ENCODE measurements around the gene IGF2. TPM values are rescaled to one million over a fixed set of nuclear protein-coding genes. Genes with fewer than 3 reads are reported as not detected.

IGF2 gene
- total RNA-seq, 1 experiment from 2014 or later: not detected

DNA sequence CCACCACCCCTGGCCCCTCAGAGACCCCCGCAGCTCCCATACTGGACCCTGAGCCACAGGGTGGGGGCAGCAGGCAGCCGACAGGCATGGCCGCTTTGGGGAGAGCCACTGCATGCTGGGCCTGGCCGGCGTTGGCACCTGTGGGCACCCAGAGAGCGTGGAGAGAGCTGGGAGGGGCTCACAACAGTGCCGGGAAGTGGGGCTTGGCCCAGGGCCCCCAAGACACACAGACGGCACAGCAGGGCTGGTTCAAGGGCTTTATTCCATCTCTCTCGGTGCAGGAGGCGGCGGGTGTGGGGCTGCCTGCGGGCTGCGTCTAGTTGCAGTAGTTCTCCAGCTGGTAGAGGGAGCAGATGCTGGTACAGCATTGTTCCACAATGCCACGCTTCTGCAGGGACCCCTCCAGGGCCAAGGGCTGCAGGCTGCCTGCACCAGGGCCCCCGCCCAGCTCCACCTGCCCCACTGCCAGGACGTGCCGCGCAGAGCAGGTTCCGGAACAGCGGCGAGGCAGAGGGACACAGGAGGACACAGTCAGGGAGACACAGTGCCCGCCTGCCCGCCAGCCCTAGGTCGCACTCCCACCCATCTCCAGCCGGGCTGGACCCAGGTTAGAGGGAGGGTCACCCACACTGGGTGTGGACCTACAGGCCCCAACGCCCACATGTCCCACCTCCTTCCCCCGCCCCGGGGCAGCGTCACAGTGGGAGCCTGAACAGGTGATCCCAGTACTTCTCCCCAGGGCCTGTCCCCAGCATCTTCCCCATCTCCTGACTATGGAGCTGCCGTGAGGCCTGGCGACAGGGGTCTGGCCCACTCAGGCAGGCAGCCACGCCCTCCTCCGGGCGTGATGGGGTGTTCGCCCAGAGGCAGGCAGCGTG is 20.6 kb upstream of the IGF2 start:
- H3K36me3 ChIP-seq: no peaks in the 10 kb centered on the region
- no peaks in the 10 kb centered on the region for H3K9me3 ChIP-seq
- no peak for DNase-seq
- H3K4me3 ChIP-seq: no peak overlapping the region
- no peaks in the 10 kb centered on the region; the same call in 1 of the 2 replicates for H3K27me3 ChIP-seq

DNA sequence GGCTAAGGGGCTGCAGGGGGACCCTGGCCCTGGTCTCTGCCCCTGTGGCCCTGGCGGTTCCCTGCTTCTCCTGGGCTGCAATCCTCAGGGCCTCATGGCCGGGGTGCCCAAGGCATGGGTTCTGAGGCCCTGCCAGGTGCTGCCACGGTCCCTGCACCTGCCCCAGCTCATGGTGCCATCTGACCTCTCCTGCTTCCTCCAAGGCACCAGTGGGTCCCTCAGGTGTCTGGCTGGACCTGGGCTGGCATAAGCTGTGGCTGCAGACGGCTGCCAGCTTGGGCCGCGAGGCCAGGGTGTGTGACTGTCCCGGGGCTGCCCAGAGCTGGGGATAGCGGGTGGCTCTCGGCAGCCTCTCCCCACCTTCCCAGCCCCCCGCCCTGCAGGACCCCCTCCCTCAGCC is 19.8 kb upstream of the IGF2 start:
- DNase-seq: no peak
- Histone ChIP-seq H3K27me3 (no peaks in the 10 kb centered on the region; the same call in 1 of the 2 replicates), H3K4me3 (no peak overlapping the region), H3K36me3 (no peaks in the 10 kb centered on the region), H3K9me3 (no peaks in the 10 kb centered on the region)

DNA sequence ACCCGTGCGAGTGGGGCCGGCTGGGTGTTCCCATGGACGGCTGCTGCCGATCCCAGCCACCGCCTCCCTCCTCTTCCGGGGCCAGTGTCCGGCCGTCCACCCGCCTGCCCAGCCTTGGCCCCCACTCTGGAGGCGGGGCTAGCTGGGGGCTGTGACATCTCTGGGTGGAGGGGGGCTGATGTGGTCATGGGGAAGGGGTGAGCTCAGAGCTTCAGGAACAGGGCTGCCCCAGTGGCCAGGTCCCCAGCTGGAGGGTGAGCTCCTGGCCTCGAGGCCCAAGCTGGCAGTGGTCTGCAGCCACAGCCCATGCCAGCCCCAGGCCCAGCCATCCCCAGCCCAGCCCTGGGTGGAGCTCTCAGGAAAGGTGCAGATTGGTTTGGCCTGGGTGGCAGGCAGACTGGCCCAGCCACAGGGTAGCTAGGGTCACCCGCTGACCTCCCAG is 19.1 kb upstream of the IGF2 start:
- Histone ChIP-seq H3K9me3 (no peaks in the 10 kb centered on the region), H3K4me3 (no peak overlapping the region), H3K27me3 (no peaks in the 10 kb centered on the region; the same call in 1 of the 2 replicates), H3K36me3 (no peaks in the 10 kb centered on the region)
- no peak for DNase-seq

DNA sequence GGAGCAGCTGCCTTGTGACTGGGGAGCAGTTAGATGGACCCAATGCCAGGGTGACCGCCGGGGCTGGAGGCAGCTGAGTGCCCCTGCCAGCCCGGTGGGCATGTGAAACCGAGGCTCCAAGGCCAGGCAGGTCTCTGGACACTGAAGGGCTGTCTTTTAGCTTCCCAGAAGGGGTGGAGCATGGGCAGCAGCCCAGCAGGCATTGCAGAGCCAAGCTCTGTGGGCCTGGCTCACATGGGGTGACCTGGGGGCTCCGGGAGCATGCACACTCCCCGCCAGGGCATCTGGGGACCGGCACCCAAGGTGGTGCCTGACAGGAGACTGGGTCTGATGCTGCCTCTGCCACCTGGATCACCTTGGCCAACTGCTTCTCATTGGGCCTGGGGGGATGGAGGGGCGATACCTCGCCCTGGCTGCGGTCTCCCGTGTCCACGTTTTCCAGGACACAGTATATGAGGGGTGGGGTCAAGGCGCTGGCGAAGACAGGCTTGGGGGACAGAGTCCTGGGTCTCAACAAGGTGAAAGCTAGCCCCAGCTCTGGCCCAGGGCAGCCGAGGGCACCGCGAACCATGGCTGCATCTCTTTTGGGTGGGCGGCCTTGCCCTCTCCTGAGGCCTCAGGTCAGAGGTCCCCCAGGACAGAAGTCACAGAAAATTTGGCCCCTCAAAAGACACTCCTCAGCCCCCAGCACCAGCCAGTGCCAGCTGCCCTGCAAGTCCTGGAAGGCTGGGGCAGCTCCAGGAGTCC is 18.3 kb upstream of the IGF2 start:
- Histone ChIP-seq H3K9me3 (no peaks in the 10 kb centered on the region), H3K4me3 (no peak overlapping the region), H3K27me3 (no peaks in the 10 kb centered on the region; the same call in 1 of the 2 replicates), H3K36me3 (no peaks in the 10 kb centered on the region)
- DNase-seq: no peak

DNA sequence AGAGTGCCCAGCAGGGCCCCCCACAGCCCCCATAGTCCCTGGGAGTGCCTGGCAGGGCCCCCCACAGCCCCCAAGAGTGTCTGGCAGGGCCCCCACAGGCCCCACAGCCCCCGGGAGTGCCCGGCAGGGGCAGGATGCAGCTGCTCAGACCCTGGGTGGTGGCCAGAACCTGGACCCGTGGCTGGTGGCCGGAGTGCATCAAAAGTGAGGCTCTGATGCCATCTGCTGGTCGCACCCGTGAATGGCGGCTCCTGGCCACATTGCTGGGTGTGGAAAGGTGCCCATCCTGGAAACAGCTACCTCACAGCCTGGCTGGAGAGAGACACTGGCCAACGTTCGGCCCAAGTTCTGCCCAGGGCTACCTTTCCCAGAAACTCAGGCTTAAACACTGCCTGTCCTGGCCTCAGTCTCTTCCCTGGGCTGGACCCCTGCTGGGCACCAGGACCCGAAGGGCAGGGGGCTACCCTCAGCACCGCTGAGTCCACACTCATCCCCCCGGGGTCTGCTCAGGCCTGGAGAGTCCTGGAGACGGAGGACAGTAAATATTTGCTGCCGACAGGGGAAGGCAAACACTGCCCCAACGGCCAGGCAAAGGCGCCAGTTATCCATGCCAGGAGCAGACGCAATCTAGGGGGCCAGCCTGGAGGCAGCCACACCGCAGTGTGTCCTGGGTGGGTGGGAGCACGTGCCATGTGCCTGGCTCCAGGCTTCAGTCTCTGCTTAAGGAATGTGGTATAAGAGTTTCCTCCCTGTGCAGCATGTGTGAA is 17.4 kb upstream of the IGF2 start:
- Histone ChIP-seq H3K27me3 (no peaks in the 10 kb centered on the region; the same call in 1 of the 2 replicates), H3K36me3 (no peaks in the 10 kb centered on the region), H3K9me3 (no peaks in the 10 kb centered on the region), H3K4me3 (no peak overlapping the region)
- peak; percentile 71 for DNase-seq

DNA sequence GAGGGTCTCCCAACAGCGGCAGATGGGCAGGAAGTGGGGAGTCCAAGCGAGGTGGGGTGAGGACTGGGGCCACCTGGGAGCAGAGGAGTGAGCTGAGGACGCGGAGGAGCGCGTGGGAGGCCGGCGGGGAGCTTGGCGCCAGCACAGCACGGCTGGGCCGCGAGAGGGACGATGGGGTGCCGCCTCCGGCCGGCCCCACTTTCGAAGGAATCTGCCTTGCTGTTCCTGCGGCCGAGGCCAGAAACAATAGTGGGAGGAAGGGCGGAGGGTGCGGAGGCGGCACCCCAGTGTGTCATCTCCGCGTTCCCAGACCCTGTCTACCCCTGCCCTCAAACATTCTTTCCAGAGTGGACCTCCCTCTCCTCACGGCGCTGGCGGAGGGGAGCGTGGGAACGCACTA is 16.3 kb upstream of the IGF2 start:
- DNase-seq: no peak
- H3K9me3 ChIP-seq: no peaks in the 10 kb centered on the region
- H3K4me3 ChIP-seq: no peak overlapping the region
- H3K27me3 ChIP-seq: peaks cover 6% of the 10 kb centered on the region
- no peaks in the 10 kb centered on the region for H3K36me3 ChIP-seq

DNA sequence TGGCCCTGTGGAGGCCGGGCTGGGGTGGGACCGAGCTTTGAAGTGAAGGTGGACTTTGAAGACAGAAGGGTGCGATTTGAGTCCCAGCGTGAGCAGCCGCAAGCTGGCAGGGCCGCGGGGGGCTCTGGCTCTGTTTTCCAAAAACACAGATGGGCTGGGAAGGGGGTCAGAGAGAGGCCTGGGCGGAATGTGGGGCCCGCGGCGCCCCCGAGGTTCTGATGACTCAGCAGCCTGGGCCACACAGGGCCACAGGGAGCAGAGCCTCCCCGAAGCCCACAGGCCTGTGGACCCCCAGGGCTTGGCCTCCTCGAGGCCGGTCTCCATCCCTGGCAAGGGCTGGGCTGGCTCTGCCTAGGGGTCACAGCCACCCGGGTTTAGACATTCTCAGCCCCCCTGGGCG is 15.7 kb upstream of the IGF2 start:
- H3K27me3 ChIP-seq: peaks cover 11% of the 10 kb centered on the region
- no peaks in the 10 kb centered on the region for H3K36me3 ChIP-seq

DNA sequence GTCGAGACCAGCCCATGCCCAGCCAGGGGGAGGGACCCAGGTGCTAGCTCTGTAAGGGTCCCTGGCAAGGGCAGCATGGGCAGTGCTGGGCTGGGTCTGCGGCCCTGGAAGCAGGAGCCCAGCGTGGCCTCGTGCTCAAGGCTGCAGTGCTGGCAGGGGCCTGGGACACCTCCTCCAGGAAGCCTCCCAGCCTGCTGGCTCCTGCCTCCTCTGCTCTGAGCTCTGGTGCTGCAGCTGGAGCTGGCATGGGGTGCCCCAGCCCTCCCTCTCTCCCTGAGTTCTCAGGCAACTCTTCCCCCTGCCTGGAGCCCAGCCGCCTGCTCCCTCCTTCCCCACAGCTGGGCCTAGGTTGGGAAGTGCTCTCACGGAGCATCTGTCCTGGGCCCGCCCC is 15.0 kb upstream of the IGF2 start:
- Histone ChIP-seq H3K9me3 (no peaks in the 10 kb centered on the region), H3K4me3 (no peak overlapping the region), H3K27me3 (peaks cover 16% of the 10 kb centered on the region), H3K36me3 (no peaks in the 10 kb centered on the region)
- DNase-seq: no peak

More for the DNA sequence above, 15.7 kb upstream of the IGF2 start:
- no peak overlapping the region for H3K4me3 ChIP-seq
- H3K9me3 ChIP-seq: no peaks in the 10 kb centered on the region
- DNase-seq: no peak

DNA sequence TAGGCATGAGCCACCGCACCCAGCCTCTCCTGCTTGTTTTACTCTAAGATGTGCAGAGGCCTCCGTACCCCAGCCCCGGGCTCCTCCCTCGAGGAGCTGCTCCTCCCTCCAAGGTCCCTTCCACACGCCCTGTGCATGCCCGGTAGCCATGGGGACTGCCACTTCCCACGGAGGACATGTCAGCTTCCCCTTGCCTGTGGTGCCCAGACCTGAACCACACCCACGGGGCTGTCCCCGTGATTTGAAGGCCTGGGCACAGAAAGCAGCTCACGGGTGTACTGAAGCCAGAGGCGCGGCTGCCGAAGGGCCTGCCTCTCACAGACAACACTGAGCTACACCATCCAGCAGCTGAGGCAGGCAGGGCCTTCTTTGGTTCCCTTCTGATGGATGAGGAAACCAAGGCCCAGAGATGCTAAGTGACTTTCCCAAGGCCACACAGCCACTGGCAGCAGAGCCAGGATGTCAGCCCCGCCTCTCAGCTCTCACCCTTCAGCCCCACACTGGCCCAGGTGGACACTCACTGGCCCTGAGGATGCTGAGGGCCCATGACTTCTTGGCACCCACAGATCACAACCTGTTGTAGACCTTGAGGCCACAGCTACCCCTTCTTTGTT is 14.5 kb upstream of the IGF2 start:
- no peak for DNase-seq
- Histone ChIP-seq H3K36me3 (no peaks in the 10 kb centered on the region), H3K27me3 (peaks cover 19% of the 10 kb centered on the region), H3K9me3 (no peaks in the 10 kb centered on the region), H3K4me3 (no peak overlapping the region)

DNA sequence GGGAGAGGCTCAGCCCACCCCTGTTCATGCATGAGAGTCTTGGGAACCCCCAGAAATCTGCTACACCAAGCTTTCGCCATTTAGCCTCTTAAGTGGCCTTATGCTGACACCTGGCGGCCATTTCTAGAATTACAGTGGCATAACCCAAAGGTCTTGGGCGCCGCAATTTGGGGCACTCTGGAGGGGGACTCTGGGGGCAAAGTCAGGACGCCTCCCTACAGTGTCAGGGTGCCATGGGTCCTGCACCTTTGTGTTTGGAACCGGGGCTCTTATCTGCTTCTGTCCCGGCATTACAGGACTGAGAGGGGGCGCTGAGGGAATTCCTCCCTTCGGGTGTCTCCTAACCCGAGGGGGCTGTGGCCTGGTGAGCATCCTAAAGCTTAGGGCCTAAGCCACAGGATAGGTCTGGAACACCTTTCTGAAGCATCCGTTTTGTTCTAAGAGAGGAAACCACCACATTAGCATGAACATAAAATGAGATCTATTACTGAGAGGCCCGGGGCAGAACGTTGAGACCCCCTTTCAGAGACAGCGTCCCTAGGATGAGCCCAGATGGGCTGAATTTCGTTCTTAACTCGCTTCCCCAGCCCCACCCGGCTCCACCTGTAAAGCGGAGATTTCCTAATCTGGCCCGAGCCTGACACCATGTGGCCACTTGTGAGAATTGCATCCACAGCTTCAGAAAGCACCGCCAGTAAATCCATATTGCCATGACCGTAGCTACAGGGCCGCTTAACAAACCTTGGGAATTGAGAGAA is 12.5 kb upstream of the IGF2 start:
- Histone ChIP-seq H3K27me3 (peaks cover 22% of the 10 kb centered on the region), H3K36me3 (no peaks in the 10 kb centered on the region), H3K9me3 (no peaks in the 10 kb centered on the region), H3K4me3 (no peak overlapping the region)
- DNase-seq: peak; percentile 43

DNA sequence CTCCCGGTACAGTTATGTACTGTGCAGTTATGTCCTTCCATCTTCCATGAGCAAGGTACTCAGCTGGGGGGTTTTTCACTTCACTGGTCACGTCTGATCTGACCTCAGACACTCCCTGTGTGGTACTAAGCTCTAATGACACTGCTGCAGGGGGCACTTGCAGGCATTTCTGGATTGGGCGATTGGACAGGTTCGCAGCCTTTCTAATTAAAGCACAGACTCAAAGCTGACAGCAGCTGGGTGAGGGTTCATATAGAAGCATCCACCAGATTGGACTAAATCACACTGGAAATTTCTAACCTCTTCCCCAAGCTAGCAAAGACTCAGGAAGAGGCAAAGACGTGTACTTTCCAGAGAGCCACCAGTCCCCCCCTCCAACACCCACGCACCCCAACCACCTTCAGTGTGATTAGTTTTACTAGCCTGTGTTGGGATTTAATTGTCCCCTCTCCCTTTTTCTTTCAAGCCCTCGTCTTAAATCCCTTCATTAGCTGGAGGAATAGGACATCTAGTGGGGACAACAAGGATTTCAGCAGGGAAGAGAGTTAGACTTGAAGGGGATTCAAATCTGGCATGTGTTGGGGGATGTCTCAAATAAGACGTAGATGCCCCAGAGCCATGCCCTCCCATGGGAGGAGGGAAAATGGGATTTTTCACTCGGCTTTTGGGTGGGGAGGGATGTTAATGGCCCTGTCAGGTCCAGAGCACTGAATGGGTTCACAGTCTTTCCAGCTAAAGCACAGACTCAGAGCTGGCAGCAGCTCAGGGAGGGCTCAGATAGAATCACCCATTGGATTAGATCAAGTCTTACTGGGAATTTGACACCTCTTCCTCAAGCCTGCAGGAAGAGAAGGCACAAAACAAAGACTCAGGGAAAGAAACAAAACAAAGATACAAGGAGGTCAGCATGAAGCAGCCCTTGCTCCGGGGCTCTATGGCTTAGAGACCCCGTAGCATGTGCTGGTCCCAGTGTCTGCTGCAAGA is 11.0 kb upstream of the IGF2 start:
- H3K27me3 ChIP-seq: peaks cover 34% of the 10 kb centered on the region
- H3K4me3 ChIP-seq: no peak overlapping the region
- H3K36me3 ChIP-seq: no peaks in the 10 kb centered on the region
- DNase-seq: no peak
- H3K9me3 ChIP-seq: no peaks in the 10 kb centered on the region

DNA sequence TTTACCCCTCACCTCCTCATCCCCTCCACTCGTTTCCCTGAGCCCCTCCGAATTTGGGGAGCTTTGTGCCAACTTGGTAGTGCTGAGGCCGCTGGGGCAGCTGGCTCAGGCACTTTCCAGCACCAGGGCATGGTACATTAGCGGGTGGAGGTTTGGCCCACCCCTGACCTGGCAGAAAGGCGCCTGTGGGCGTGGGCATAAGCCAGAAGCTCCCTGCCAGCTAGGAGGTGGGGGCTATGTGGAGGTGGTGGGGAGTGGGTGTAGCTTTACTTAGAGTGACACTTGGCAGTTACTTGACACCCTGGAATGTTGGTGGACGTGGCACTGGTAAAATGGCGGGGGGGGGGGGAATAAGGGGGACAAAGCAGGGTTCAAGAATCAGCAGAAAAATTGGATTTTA is 10.3 kb upstream of the IGF2 start:
- peaks cover 41% of the 10 kb centered on the region for H3K27me3 ChIP-seq

DNA sequence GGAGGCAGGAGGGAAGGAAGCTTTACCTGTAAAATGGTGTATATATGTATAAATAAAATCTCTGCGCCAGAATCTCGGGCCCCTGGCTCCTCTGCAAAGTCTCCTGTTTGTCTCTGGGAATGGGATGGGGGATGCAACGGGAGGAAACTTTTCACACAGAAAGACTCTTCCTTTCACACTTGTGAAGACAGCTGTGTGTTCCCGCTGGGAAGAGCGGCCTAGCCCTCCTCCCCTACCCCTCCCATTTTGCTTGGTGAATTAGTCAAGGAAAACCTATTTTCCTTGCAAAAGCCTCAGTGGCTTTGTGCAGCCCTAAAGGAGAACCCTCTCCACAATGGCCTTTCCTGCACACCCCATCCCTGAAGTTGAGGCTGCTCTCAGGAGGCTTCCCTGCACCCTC is 9.4 kb upstream of the IGF2 start:
- Histone ChIP-seq H3K9me3 (no peaks in the 10 kb centered on the region), H3K27me3 (peaks cover 50% of the 10 kb centered on the region), H3K4me3 (no peak overlapping the region), H3K36me3 (no peaks in the 10 kb centered on the region)
- no peak for DNase-seq

More for the DNA sequence above, 10.3 kb upstream of the IGF2 start:
- Histone ChIP-seq H3K36me3 (no peaks in the 10 kb centered on the region), H3K9me3 (no peaks in the 10 kb centered on the region), H3K4me3 (no peak overlapping the region)
- DNase-seq: no peak

DNA sequence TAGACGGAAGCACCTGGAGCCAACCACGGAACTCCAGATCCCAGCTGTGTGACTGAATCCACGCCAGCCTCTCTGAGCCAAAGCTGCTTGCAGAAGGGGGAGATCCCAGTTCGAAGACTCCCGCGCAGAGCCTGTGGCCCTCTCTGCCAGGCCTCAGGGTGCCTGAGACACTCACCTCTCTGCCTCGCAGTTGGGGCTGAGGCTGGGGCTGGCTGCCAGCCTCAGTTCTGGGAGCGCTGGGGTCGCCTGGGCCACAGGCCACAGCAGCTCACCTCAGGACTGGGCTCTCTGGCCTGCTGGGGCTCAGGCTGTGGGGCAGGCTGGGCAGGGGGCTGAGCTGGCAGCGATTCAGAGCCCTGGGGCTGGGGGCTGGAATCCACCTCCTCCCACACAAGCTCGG is 8.2 kb upstream of the IGF2 start:
- Histone ChIP-seq H3K27me3 (peaks cover 61% of the 10 kb centered on the region), H3K36me3 (no peaks in the 10 kb centered on the region), H3K4me3 (no peak overlapping the region), H3K9me3 (no peaks in the 10 kb centered on the region)
- DNase-seq: no peak

DNA sequence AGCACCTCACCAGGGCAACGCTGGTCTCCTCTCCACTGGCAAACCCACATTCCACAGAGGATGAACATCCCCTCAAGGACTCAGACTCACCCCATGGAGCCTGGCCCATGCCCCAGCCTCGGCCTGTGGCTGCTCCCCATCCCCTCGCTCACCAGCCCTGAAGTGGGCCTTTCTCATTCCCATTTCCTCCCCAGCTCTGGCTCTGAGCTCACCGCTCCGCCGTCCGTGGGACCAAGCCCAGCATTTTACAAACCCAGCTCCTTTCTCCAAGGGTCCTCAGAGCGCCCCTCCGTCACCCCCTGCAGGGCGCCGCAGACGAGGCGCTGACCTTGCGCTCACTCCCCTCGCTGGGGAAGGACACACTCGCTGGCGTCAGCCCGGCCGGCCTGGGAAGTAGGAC is 6.9 kb upstream of the IGF2 start:
- Histone ChIP-seq H3K4me3 (no peak overlapping the region), H3K36me3 (no peaks in the 10 kb centered on the region), H3K27me3 (peaks cover 74% of the 10 kb centered on the region), H3K9me3 (no peaks in the 10 kb centered on the region)
- DNase-seq: no peak
